B cell (primary cell): ENCODE measurements around the gene MED27.

ENCODE experiments used
- CTCF ChIP-seq: fragments of 200-600 bp; IDR thresholded peaks from one replicate; pipeline ENCODE4 v1.8.0; 2022; ENCODE audit warnings: antibody characterized with exemption, mild to moderate bottlenecking
- EZH2 ChIP-seq: IDR thresholded peaks from 2 replicates; pipeline ENCODE4 v1.6.1; 2012; ENCODE audit warnings: borderline replicate concordance, low read depth, mild to moderate bottlenecking, moderate library complexity, low read length; ENCODE audit not compliant: insufficient read depth, poor library complexity, severe bottlenecking

- TF ChIP-seq CTCF (no peak), EZH2 (no peak)
These were observed 34.5 kb upstream of the MED27 start for GRCh38 chr9:132114102-132114707.
